ENCODE data around the gene PHF19.

The PHF19 gene

GRCh38 chr9:120876842-120877240, at the start of gene PHF19:
Gene PHF19 (minus strand): TSS chr9:120877188. CDS start chr9:120874741, 2,447 bp downstream.
- no peak for TF ChIP-seq CTCF (IDR thresholded peaks at IDR 0.05; ENCODE audit: insufficient read depth, low read depth, low read length, missing control alignments)
- H3K4me3 ChIP-seq (ENCODE audit: low read depth, low read length), result peak within 1 kb of the TSS; percentile 74
- DNase-seq (ENCODE audit: low read depth), result no peak

- peak within 1 kb of the TSS; percentile 62 for H3K4me3 ChIP-seq (ENCODE audit: low read depth, low read length)
Observed at GRCh38 chr9:120926397-120926928, 49.5 kb upstream of the PHF19 start, which contains the start of gene TRAF1. Gene TRAF1 (minus strand): TSS chr9:120926796. CDS start chr9:120926075, 721 bp downstream.

GRCh38 chr9:120925535-120926396, 48.8 kb upstream of the PHF19 start:
- peak overlapping the region; percentile 62 for H3K4me3 ChIP-seq (ENCODE audit: low read depth, low read length)
- peak; percentile 91 for DNase-seq (ENCODE audit: low read depth)

More at GRCh38 chr9:120926397-120926928, 49.5 kb upstream of the PHF19 start, which contains the start of gene TRAF1:
- TF ChIP-seq CTCF (IDR thresholded peaks at IDR 0.05; ENCODE audit: insufficient read depth, low read depth, low read length, missing control alignments), result no peak
- peak; percentile 72 for DNase-seq (ENCODE audit: low read depth)

GRCh38 chr9:120924698-120925534, 47.9 kb upstream of the PHF19 start:
- peak overlapping the region; percentile 62 for H3K4me3 ChIP-seq (ENCODE audit: low read depth, low read length)
- TF ChIP-seq CTCF (IDR thresholded peaks at IDR 0.05; ENCODE audit: insufficient read depth, low read depth, low read length, missing control alignments), result no peak
- peak; percentile 47 for DNase-seq (ENCODE audit: low read depth)

More at GRCh38 chr9:120925535-120926396, 48.8 kb upstream of the PHF19 start:
- TF ChIP-seq CTCF (IDR thresholded peaks at IDR 0.05; ENCODE audit: insufficient read depth, low read depth, low read length, missing control alignments), result no peak

GRCh38 chr9:120923620-120924328, 46.8 kb upstream of the PHF19 start:
- peak; percentile 18 for DNase-seq (ENCODE audit: low read depth)
- TF ChIP-seq CTCF (IDR thresholded peaks at IDR 0.05; ENCODE audit: insufficient read depth, low read depth, low read length, missing control alignments), result no peak
- peak overlapping the region; percentile 62 for H3K4me3 ChIP-seq (ENCODE audit: low read depth, low read length)
